H1 (cell line): ENCODE results near the gene GALNT18. TPM values are rescaled to one million over a fixed set of nuclear protein-coding genes. Genes with fewer than 3 reads are reported as not detected.
A peak's percentile ranks its signal among the peaks of the same experiment; 100 is the strongest.

ENCODE experiments used
- CHD1 ChIP-seq: IDR thresholded peaks from 2 replicates; pipeline ENCODE4 v1.6.1; 2012; ENCODE audit warnings: low read depth, low read length, improper control_type of control experiment
- HDAC2 ChIP-seq, 2 experiments: fragments of 300-600 bp in 1 of 2; sonication (generic) in 1 of 2; IDR thresholded peaks; 2 replicates each; pipeline ENCODE4 v1.6.1; 2011 to 2012; ENCODE audit warnings: low read depth in 2 of 2, low read length in 2 of 2, mild to moderate bottlenecking in 2 of 2, moderate library complexity in 2 of 2, borderline replicate concordance in 1 of 2, inconsistent platforms in 1 of 2
- KDM1A ChIP-seq: fragments of 200-600, 300-600 bp; sonication (generic); IDR thresholded peaks from 2 replicates; pipeline ENCODE4 v1.7.1; 2016; ENCODE audit warnings: mild to moderate bottlenecking, low read length, borderline replicate concordance
- POLR2A ChIP-seq, 2 experiments: IDR thresholded peaks; 1 replicate in 1 of 2; 2 replicates in 1 of 2; pipeline ENCODE4 v1.6.1; 2011; ENCODE audit warnings: low read depth in 2 of 2, low read length in 2 of 2, mild to moderate bottlenecking in 2 of 2; ENCODE audit errors: control extremely low read depth in 1 of 2
- RAD21 ChIP-seq, 2 experiments: IDR thresholded peaks in 1 of 2; conservative IDR thresholded peaks in 1 of 2; 2 replicates each; pipeline ENCODE4 v1.6.1; 2011; ENCODE audit warnings: low read depth in 2 of 2, low read length in 2 of 2, improper control_type of control experiment in 1 of 2, inconsistent platforms in 1 of 2, mild to moderate bottlenecking in 1 of 2, moderate library complexity in 1 of 2
- RXRA ChIP-seq: IDR thresholded peaks from 2 replicates; pipeline ENCODE4 v1.6.1; 2011; ENCODE audit warnings: low read depth, mild to moderate bottlenecking, low read length, moderate library complexity; ENCODE audit not compliant: insufficient read depth
- SUZ12 ChIP-seq: fragments of 200-600 bp; sonication (generic); IDR thresholded peaks from 2 replicates; pipeline ENCODE4 v1.6.1; 2012; ENCODE audit warnings: mild to moderate bottlenecking, inconsistent platforms, low read length, moderate library complexity, mixed read lengths
- polyA plus RNA-seq, 7 experiments: library from polyadenylated mRNA; depleted of rRNA in 3 of 7; stranded (reverse) in 5 of 7; unstranded in 2 of 7; fragments of >200 nt in 5 of 7; fragments of 200-250 nt in 2 of 7; gene quantifications; 1 replicate in 5 of 7; 2 replicates in 1 of 7; 4 replicates in 1 of 7; pipeline versions ENCODE4 v1.2.1 to v1.2.3, GENCODE V29; 2011 to 2013; ENCODE audit warnings: missing spikeins in 2 of 7, mixed read lengths in 2 of 7
- total RNA-seq: library from RNA; stranded (reverse); fragmentation: NEBNext Ultra II Directional; extraction: Animal tissue kit (Norgen Biotek cat#: 25700); gene quantifications from 2 replicates; pipeline ENCODE4 v1.2.1, GENCODE V29; 2021
- TF ChIP-seq, protein P1 (sequence below), 3 experiments: IDR thresholded peaks; 1 replicate in 2 of 3; 2 replicates in 1 of 3; pipeline versions ENCODE4 v1.5.1 to v1.6.1; 2011; ENCODE audit warnings: low read length in 3 of 3, mild to moderate bottlenecking in 3 of 3, inconsistent platforms in 2 of 3, low read depth in 1 of 3, moderate library complexity in 1 of 3; ENCODE audit not compliant: insufficient read depth in 1 of 3; ENCODE audit errors: control extremely low read depth in 1 of 3
- TF ChIP-seq, protein P2 (sequence below): IDR thresholded peaks from 2 replicates; pipeline ENCODE4 v1.6.1; 2012; ENCODE audit warnings: inconsistent platforms
- TF ChIP-seq, protein P3 (sequence below): IDR thresholded peaks from 2 replicates; pipeline ENCODE4 v1.6.1; 2012; ENCODE audit warnings: inconsistent platforms

GALNT18 gene
- total and polyA plus RNA-seq, 2 of the 8 experiments (the other 6 are each of a cell fraction or from before 2014, with no cell fraction given), result 6.0 to 9.4 TPM

DNA sequence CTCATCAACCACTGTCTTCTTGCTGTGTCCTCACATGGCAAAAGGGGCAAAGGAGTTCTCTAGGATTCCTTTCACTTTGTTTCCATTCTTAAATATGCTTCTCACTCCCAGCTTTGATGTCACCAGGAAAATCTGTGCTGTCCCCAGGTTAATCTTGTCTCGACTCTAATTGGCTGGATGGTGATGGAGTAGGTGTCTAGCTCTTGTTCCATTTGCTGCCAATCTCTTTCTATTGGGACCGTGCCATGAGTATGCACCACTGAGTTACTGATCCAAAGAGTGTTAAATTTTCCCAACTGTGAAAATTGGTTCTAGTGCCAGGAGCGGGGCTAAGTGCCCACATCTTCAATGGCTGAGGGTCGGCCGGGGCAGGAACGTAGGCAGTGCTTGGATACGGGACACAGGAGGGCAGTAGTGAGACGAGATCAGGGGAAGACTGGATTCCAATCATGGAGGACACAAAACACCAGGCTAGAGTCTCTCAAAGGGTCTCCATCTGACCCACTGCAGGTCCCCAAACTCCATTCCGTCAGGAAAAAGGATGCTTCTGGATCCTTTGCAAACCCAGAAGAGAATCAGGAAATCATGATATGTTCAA lies 221.1 kb downstream of the GALNT18 start (continued):
- TF ChIP-seq, protein P1, sequence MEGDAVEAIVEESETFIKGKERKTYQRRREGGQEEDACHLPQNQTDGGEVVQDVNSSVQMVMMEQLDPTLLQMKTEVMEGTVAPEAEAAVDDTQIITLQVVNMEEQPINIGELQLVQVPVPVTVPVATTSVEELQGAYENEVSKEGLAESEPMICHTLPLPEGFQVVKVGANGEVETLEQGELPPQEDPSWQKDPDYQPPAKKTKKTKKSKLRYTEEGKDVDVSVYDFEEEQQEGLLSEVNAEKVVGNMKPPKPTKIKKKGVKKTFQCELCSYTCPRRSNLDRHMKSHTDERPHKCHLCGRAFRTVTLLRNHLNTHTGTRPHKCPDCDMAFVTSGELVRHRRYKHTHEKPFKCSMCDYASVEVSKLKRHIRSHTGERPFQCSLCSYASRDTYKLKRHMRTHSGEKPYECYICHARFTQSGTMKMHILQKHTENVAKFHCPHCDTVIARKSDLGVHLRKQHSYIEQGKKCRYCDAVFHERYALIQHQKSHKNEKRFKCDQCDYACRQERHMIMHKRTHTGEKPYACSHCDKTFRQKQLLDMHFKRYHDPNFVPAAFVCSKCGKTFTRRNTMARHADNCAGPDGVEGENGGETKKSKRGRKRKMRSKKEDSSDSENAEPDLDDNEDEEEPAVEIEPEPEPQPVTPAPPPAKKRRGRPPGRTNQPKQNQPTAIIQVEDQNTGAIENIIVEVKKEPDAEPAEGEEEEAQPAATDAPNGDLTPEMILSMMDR (IDR thresholded peaks at IDR 0.05; ENCODE audit: control extremely low read depth in 1 of 3, insufficient read depth in 1 of 3, low read depth in 1 of 3, low read length in 3 of 3), result peak; percentile 72 to 87 (median 76)
- TF ChIP-seq POLR2A (IDR thresholded peaks at IDR 0.05; ENCODE audit: control extremely low read depth in 1 of 2, low read depth in 2 of 2, low read length in 2 of 2) (no peak), CHD1 (no peak), RAD21 (IDR thresholded peaks at IDR 0.05 in 1 of 2, conservative IDR thresholded peaks at IDR 0.05 in 1 of 2; ENCODE audit: low read depth in 2 of 2, low read length in 2 of 2) (peak; percentile 79 to 86), KDM1A (no peak), HDAC2 (IDR thresholded peaks at IDR 0.05; ENCODE audit: borderline replicate concordance in 1 of 2, low read depth in 2 of 2, low read length in 2 of 2) (no peak), SUZ12 (no peak), RXRA (no peak)
- TF ChIP-seq, protein P2, sequence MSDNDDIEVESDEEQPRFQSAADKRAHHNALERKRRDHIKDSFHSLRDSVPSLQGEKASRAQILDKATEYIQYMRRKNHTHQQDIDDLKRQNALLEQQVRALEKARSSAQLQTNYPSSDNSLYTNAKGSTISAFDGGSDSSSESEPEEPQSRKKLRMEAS, result no peak
- TF ChIP-seq, protein P3, sequence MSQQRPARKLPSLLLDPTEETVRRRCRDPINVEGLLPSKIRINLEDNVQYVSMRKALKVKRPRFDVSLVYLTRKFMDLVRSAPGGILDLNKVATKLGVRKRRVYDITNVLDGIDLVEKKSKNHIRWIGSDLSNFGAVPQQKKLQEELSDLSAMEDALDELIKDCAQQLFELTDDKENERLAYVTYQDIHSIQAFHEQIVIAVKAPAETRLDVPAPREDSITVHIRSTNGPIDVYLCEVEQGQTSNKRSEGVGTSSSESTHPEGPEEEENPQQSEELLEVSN, result no peak
